Uterus (tissue), 4 donors: ENCODE measurements around the gene ALDH1L1. TPM values are rescaled to one million over a fixed set of nuclear protein-coding genes. Genes with fewer than 3 reads are reported as not detected.

ENCODE experiments used
- DNase-seq, 2 donors: peaks; one replicate each; pipeline ENCODE4 v3.0.0-alpha.2; 2019 to 2020
- H3K27ac ChIP-seq, 2 donors: fragments of 200-600 bp; sonication (generic); 1 replicate in 1 of 2; 2 replicates in 1 of 2; pipeline ENCODE4 v1.5.1; 2016 to 2018
- H3K27me3 ChIP-seq, 2 donors: fragments of 200-600 bp; sonication (generic); one replicate each; pipeline ENCODE4 v1.5.1; 2018 to 2019; ENCODE audit warnings: control low read depth in 1 of 2
- H3K36me3 ChIP-seq, 2 donors: fragments of 200-600 bp; sonication (generic); one replicate each; pipeline ENCODE4 v1.5.1; 2019; ENCODE audit warnings: control low read depth in 1 of 2
- H3K4me1 ChIP-seq, 2 donors: fragments of 200-600 bp; sonication (generic); one replicate each; pipeline ENCODE4 v1.5.1; 2018 to 2019; ENCODE audit warnings: control low read depth in 1 of 2
- H3K4me3 ChIP-seq, 2 donors: fragments of 200-600 bp; sonication (generic); 1 replicate in 1 of 2; 2 replicates in 1 of 2; pipeline ENCODE4 v1.5.1; 2018 to 2019; ENCODE audit warnings: mild to moderate bottlenecking in 1 of 2
- H3K9me3 ChIP-seq, 2 donors: fragments of 200-600 bp; sonication (generic); one replicate each; pipeline ENCODE4 v1.5.1; 2019; ENCODE audit warnings: control low read depth in 1 of 2
- POLR2A ChIP-seq, 2 donors: fragments of 450-650 bp; IDR thresholded peaks; one replicate each; pipeline ENCODE4 v1.6.1; 2016; ENCODE audit warnings: antibody characterized with exemption in 2 of 2, mild to moderate bottlenecking in 1 of 2, moderate library complexity in 1 of 2
- intact Hi-C: fragments of 100-400 bp; cut with DNase I; formaldehyde crosslinking; loops from one replicate; pipeline ENCODE4 v1.15.1; 2023; ENCODE audit warnings: low total_unique reads
- total RNA-seq, 4 donors: library from RNA; depleted of rRNA in 3 of 4; stranded (reverse); fragments of >200 nt in 3 of 4; gene quantifications; one replicate each; pipeline versions ENCODE4 v1.1.0 to v1.2.4, GENCODE V29; 2014 to 2023
- TF ChIP-seq, protein P1 (sequence below), 4 experiments: fragments of 200-600 bp in 2 of 4; fragments of 450-650 bp in 2 of 4; sonication (generic) in 2 of 4; IDR thresholded peaks; one replicate each; pipeline ENCODE4 v1.5.1; 2016 to 2019; ENCODE audit warnings: antibody characterized with exemption in 4 of 4, mild to moderate bottlenecking in 2 of 4, moderate library complexity in 1 of 4
- donor health status: DM: yes; HTN: yes; CAD: no.

Gene ALDH1L1
- total RNA-seq, 4 donors from 2014 or later, result 2.1 to 27.3 (median 8.4) TPM

DNA sequence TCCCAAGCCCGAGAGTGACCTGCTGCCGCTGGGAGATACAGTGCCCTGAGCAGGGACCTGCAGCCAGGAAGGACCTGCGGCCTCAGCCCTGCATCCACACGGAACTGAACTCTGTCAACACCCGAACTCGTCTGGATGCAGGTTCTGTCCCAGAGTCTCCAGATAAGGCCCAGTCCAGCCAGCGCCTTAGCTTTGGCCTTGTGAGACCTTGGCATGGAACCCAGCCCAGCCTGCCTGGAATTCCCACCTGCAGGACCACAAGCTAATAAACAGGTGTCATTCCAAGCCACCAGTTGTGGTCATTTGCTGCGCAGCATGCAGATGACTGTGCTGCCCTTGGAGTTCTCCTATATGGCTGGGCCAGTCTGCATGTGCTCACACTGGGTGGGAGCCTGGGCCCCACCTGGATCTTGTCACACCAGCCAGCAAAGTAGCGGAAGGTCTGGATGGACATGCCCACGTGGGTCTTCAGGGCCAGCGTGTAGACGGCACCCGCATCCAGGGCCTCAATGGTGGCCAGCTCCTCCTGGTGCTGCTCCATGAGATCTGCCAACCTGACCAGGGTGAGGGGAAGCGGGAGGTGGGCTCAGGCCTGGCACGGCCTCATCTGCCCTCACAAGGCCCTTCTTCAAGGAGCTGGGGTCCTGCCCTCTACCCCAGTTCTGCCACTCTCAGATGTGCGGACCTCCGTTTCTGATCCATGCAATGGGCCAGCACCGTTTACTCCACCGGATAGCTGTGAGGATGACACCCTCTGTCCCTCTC lies 49.2 kb downstream of the ALDH1L1 start:
- Histone ChIP-seq H3K4me3 (no peak overlapping the region), H3K27ac (no peak overlapping the region), H3K36me3 (no peaks in the 10 kb centered on the region), H3K27me3 (no peaks in the 10 kb centered on the region), H3K9me3 (no peaks in the 10 kb centered on the region), H3K4me1 (no peaks in the 10 kb centered on the region)
- no peak for TF ChIP-seq POLR2A (IDR thresholded peaks at IDR 0.05)
- TF ChIP-seq, protein P1, sequence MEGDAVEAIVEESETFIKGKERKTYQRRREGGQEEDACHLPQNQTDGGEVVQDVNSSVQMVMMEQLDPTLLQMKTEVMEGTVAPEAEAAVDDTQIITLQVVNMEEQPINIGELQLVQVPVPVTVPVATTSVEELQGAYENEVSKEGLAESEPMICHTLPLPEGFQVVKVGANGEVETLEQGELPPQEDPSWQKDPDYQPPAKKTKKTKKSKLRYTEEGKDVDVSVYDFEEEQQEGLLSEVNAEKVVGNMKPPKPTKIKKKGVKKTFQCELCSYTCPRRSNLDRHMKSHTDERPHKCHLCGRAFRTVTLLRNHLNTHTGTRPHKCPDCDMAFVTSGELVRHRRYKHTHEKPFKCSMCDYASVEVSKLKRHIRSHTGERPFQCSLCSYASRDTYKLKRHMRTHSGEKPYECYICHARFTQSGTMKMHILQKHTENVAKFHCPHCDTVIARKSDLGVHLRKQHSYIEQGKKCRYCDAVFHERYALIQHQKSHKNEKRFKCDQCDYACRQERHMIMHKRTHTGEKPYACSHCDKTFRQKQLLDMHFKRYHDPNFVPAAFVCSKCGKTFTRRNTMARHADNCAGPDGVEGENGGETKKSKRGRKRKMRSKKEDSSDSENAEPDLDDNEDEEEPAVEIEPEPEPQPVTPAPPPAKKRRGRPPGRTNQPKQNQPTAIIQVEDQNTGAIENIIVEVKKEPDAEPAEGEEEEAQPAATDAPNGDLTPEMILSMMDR (IDR thresholded peaks at IDR 0.05), result no peak
- peak; percentile 11 for DNase-seq
- intact Hi-C loops, result loop anchor here (5.0 kb wide), 1 partner anchor 266 kb away; no protein-coding TSS in a partner anchor

DNA sequence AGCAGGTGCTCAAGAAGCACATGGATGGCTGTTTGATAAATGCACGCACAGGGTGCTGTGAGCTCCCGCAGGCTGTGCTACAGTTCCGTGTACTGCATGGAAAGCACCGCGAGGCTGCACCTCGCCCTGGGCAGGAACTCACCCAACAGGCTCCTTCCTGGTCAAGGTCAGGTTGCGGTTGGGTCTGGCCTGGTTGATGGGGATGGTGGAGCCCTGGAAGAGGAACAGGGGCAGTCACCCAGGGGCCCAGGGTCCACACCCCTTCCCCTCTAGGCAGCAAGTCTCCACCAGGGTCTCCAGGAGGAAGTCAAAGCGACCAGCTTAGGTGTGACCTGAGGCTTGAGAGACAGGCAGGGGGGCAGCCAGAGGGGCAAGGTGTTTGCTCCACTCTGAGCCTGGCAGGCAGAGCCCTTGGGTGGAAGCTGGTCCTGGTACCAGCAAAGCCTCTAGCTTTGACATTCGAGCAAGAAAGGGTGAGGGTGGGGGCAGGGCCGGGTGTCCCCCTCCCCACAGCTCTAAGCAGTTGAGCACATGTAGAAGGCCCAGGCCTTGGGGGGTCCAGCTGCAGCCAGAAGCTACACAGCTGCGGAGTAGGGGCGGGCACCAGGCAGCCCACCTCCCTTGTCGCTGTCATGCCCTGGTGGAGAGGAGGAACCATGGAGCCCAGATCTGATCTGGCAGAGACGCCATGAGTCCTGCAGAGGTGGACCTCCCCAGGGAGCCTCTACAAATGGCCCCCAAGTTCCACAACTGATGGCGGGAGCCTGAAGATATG lies 50.1 kb downstream of the ALDH1L1 start:
- Histone ChIP-seq H3K36me3 (no peaks in the 10 kb centered on the region), H3K9me3 (no peaks in the 10 kb centered on the region), H3K4me3 (no peak overlapping the region), H3K4me1 (no peaks in the 10 kb centered on the region), H3K27ac (no peak overlapping the region), H3K27me3 (no peaks in the 10 kb centered on the region)
- peak; percentile 8 to 12 for DNase-seq
- no peak for TF ChIP-seq POLR2A (IDR thresholded peaks at IDR 0.05)
- TF ChIP-seq, protein P1 (IDR thresholded peaks at IDR 0.05), result no peak
- intact Hi-C loops, result loop anchor here (5.0 kb wide), 1 partner anchor 267 kb away; no protein-coding TSS in a partner anchor

DNA sequence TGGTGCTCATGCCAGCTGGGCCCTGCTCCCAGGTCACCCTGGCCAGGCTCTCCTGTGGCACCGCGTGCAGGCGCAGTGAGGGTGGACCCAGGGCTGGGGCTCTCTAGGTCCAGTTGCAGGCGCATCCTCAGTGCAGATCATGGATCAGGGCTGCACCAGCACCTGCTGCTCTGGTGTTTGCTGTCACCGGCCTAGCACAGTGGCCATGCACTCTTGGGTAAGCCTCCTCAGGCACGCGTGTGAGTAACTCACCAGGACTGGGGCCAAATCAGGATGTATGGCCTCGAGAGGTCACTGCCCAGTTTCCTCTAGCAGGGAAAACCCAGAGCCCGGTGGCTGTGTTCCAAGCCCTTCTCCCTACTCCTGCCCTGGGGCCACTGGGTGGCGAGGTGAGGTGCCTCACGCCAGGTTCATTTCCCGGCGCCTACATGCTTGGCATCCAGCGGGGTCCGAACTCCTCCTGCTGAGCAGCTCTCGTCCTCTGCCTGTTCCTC lies 50.9 kb downstream of the ALDH1L1 start:
- intact Hi-C loops, result no loop called here
- peak; percentile 21 to 62 for DNase-seq
- no peak for TF ChIP-seq POLR2A (IDR thresholded peaks at IDR 0.05)
- TF ChIP-seq, protein P1 (IDR thresholded peaks at IDR 0.05), result no peak

DNA sequence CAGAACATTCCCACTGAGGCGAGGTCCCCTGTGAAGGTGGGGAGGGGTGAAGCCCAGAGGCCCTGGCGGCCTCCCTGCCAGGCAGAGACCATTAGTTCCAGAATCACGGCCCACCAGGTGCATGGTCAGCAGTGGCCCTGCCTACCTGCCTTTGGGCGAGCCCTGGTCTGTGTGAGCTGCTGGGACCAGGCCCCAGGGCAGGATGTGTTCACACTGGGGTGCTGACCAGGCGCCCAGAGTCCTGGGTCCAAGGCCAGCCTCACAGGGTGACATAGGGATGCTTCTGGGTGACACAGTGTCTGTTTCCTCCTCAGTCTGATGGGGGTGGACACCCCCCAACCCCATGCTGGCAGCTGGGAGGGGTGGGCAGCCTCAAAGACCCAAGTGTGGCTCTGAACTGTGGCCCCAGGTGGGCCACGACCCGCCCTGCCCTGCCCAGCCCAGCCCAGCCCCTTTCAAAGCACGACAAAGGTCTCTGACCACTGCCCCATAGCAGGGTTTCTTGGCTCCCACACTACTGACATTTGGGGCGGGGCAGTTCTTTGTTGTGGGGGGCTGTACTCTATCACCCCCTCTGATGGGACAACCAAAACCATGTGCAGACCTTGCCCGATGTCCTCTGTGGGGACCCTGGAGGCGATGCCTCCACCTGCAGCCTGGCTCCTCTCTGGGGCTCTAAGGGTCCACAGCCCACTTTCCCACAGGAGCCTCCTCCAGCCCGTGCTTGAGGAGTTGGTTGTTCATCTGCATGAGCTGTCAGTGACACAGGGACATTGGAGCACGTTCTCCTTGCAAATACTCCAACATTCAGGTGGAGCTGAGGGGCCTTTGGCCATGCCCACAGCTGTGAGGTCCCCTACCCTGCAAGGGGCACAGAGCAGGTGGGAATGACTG lies 51.6 kb downstream of the ALDH1L1 start:
- no peaks in the 10 kb centered on the region for H3K36me3 ChIP-seq
- DNase-seq, result peak; percentile 7 to 9
- intact Hi-C loops, result no loop called here

More for the DNA sequence above, 50.9 kb downstream of the ALDH1L1 start:
- H3K36me3 ChIP-seq, result no peaks in the 10 kb centered on the region
- H3K27ac ChIP-seq, result no peak overlapping the region
- H3K9me3 ChIP-seq, result no peaks in the 10 kb centered on the region
- H3K4me1 ChIP-seq, result no peaks in the 10 kb centered on the region
- H3K27me3 ChIP-seq, result no peaks in the 10 kb centered on the region
- no peak overlapping the region for H3K4me3 ChIP-seq

More for the DNA sequence above, 51.6 kb downstream of the ALDH1L1 start:
- Histone ChIP-seq H3K27ac (no peak overlapping the region), H3K4me3 (no peak overlapping the region), H3K9me3 (no peaks in the 10 kb centered on the region), H3K4me1 (no peaks in the 10 kb centered on the region), H3K27me3 (no peaks in the 10 kb centered on the region)
- TF ChIP-seq POLR2A (IDR thresholded peaks at IDR 0.05), result no peak
- TF ChIP-seq, protein P1 (IDR thresholded peaks at IDR 0.05), result no peak
